BJ (cell line): ENCODE results near the gene DCLK1. TPM values are rescaled to one million over a fixed set of nuclear protein-coding genes. Genes with fewer than 3 reads are reported as not detected.

Source experiments
- CTCF ChIA-PET: fragments of 350-600 bp; formaldehyde crosslinking; extraction: SDS; loops from one replicate; lab custom pipeline; 2021; ENCODE audit warnings: antibody characterized with exemption, inconsistent platforms; lab: Yijun Ruan, JAX
- POLR2A ChIA-PET: fragments of 300-600 bp; sonication (Branson Sonifier 250); formaldehyde crosslinking; extraction: SDS; loops from one replicate; lab custom pipeline; 2021; ENCODE audit warnings: antibody characterized with exemption; lab: Charles Lee
- DNase-seq: peaks from one replicate; pipeline ENCODE4 v3.0.0-alpha.2; 2011; ENCODE audit warnings: low read depth
- H3K27me3 ChIP-seq: 2 replicates; pipeline ENCODE4 v1.6.0; 2011; ENCODE audit warnings: low read length; ENCODE audit not compliant: control insufficient read depth, insufficient read depth
- H3K36me3 ChIP-seq: 2 replicates; pipeline ENCODE4 v1.5.1; 2011; ENCODE audit warnings: low read length; ENCODE audit not compliant: control insufficient read depth, insufficient read depth
- H3K4me3 ChIP-seq: 2 replicates; pipeline ENCODE4 v1.5.1; 2011; ENCODE audit warnings: low read depth, mild to moderate bottlenecking, control low read depth, low read length
- polyA plus RNA-seq: library from polyadenylated mRNA; depleted of rRNA; stranded (reverse); fragments of >200 nt; gene quantifications from 2 replicates; pipeline ENCODE4 v1.2.3, GENCODE V29; 2011
- TF ChIP-seq, protein P1 (sequence below): IDR thresholded peaks from 2 replicates; pipeline ENCODE4 v1.5.1; 2011; ENCODE audit warnings: low read depth, mild to moderate bottlenecking, control low read depth, inconsistent platforms, low read length, moderate library complexity; ENCODE audit not compliant: insufficient read depth

DCLK1 gene
- polyA plus RNA-seq, 1 experiment = 1.1 TPM

DNA sequence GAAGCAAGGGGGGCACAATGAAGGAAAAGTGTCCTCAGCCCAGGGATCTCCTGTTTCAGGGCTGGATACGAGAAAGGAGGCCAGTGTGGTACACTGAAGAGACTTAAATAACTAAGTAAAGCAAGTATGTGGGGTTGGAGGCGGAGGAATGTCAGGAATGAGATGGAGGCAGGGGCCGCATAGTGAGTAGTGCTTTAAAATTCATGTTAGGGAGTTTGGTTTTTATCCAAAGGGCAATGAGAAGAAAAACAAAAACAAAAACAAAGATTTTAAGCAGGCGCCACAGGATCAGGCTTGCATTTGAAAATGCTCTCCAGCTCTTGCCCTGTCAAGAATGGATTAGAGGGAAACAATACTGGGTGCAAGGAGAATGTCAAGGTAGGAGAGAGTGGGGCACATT, 273.4 kb downstream of the DCLK1 start:
- no peak for DNase-seq
- H3K4me3 ChIP-seq = no peak overlapping the region
- POLR2A ChIA-PET = no interaction called here
- H3K36me3 ChIP-seq = no peaks in the 10 kb centered on the region
- TF ChIP-seq, protein P1, sequence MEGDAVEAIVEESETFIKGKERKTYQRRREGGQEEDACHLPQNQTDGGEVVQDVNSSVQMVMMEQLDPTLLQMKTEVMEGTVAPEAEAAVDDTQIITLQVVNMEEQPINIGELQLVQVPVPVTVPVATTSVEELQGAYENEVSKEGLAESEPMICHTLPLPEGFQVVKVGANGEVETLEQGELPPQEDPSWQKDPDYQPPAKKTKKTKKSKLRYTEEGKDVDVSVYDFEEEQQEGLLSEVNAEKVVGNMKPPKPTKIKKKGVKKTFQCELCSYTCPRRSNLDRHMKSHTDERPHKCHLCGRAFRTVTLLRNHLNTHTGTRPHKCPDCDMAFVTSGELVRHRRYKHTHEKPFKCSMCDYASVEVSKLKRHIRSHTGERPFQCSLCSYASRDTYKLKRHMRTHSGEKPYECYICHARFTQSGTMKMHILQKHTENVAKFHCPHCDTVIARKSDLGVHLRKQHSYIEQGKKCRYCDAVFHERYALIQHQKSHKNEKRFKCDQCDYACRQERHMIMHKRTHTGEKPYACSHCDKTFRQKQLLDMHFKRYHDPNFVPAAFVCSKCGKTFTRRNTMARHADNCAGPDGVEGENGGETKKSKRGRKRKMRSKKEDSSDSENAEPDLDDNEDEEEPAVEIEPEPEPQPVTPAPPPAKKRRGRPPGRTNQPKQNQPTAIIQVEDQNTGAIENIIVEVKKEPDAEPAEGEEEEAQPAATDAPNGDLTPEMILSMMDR = no peak
- CTCF ChIA-PET = no interaction called here
- no peaks in the 10 kb centered on the region for H3K27me3 ChIP-seq

DNA sequence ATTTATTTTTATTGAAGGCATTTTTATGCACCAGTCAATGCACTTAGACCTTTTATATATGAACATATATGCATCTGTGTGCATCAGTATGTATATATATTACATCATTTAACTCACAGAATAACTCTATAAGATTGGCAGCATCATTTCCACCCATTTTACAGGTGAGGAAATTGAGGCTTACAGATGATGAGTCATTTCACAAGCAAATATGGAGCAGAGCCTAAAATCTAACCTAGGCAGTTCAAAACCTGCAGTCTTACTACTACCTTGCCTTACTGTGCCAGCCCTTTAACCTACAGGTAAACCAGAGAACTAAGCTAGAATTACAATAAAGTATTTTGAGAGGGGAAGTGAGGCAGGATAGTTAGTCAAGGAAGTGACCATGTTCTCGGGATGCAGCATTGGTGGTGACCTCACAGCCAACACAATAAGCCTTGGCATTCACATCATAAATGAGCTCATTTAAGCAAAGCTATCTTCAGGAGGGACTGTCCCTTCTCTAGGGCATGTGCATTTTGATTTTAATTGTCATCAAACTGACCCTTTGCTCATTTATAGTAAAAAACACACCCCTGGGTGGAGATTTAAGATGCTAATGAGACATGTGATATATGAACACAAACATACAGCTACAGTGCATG, 274.3 kb downstream of the DCLK1 start:
- TF ChIP-seq, protein P1 = no peak
- no peaks in the 10 kb centered on the region for H3K27me3 ChIP-seq
- ChIA-PET POLR2A (no interaction called here), CTCF (no interaction called here)
- no peaks in the 10 kb centered on the region for H3K36me3 ChIP-seq
- no peak for DNase-seq
- no peak overlapping the region for H3K4me3 ChIP-seq

DNA sequence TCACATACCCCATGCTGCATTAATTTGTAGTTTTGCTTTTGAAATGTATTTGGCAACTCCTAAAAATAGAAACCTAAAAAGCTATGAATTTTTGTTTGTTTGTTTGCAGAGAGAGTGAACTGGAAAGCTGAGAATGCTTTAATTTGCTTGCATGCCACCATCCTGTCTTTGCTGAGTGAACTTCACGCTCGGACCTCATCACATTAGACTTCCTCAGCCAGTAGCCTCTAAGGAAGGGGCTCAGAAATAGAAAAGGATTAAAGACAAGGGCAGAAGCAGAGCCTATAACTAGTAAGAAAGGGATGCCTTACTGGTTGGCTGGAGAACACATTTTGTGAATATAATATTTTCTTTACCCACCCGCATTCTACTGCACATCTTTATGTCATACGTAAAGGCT, 275.1 kb downstream of the DCLK1 start:
- no peaks in the 10 kb centered on the region for H3K27me3 ChIP-seq
- POLR2A ChIA-PET = no interaction called here
- no peak overlapping the region for H3K4me3 ChIP-seq
- H3K36me3 ChIP-seq = no peaks in the 10 kb centered on the region
- TF ChIP-seq, protein P1 = no peak
- DNase-seq = no peak
- CTCF ChIA-PET = no interaction called here

DNA sequence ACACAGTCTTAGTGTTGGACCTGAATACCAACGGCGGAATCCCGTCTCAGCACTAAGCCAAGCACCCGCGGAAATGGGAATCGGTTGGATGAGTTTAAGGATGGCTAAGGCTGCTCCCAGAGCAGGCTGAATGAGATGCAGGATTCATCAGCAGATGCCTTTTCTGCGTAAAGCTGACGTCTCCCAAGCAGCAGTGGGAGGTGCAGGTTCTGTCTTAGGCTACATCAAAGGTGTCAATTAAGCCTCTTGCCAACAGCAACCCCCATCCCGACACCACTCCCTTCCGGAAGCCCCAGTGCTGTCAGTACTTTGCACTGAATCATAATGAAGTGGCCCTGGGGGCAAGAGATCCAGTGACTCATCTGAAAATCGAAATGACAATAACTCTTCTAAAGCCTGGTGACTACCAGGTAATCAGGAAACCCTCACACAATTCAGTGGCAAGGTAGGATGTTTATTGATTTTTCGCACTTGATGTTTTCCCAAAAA, 275.6 kb downstream of the DCLK1 start:
- no peaks in the 10 kb centered on the region for H3K27me3 ChIP-seq
- POLR2A ChIA-PET = no interaction called here
- TF ChIP-seq, protein P1 = no peak
- CTCF ChIA-PET = no interaction called here
- no peaks in the 10 kb centered on the region for H3K36me3 ChIP-seq
- no peak for DNase-seq
- H3K4me3 ChIP-seq = no peak overlapping the region

DNA sequence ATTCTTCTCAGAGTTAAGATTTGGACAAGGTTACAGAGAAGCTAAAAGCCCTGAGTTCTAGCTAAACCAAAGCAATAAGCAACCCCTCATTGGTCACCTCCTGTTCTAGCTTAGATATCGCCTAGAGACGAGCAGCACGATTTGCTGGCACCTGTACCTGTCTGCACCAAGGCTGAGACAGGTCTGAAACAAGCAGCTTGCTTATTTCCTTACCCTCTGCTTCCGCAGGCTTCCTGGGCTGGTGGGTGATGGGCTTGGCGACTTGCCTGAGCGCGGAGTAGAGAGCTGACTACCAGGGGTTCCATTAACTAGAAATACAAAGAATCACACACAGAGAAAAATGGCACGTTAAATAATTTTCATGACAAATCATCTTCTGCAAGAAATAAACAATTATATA, 276.9 kb downstream of the DCLK1 start:
- POLR2A ChIA-PET = no interaction called here
- Histone ChIP-seq H3K27me3 (no peaks in the 10 kb centered on the region), H3K4me3 (no peak overlapping the region), H3K36me3 (no peaks in the 10 kb centered on the region)
- TF ChIP-seq, protein P1 = no peak
- DNase-seq = no peak
- CTCF ChIA-PET = no interaction called here
